Heart left ventricle (tissue), 13 donors: ENCODE data around the gene CAMKMT.

ENCODE experiments used
- POLR2A ChIP-seq, 2 donors: fragments of 450-650 bp; IDR thresholded peaks; one replicate each; pipeline ENCODE4 v1.6.1; 2017; ENCODE audit warnings: antibody characterized with exemption in 2 of 2, mild to moderate bottlenecking in 2 of 2, moderate library complexity in 2 of 2
- TF ChIP-seq, protein P1 (sequence below), 12 donors: fragments of 200-600 bp; sonication (generic) in 4 of 12; IDR thresholded peaks; one replicate each; pipeline versions ENCODE4 v1.5.0 to v1.8.0; 2018 to 2022; ENCODE audit warnings: antibody characterized with exemption in 12 of 12, mild to moderate bottlenecking in 5 of 12
- donor health status: ischemic (EF 13 %, LVEDD 7.1; RV severe dilation, severe dysfunction).
- donor health status: DM: no; HTN: yes; CAD: no.
- donor health status: DM: no; HTN: no; CAD: no.
- donor health status: ischemic (EF 25% LVEDD 6.9; RV normal size, moderate dysfunction).
- donor health status: ischemic (EF 25% LVEDD 5.7; RV mildly dilated, moderate dysfunction).
- donor health status: ischemic (EF 35%, LVEDD 5.7; RV mildly dilated, moderate dysfunction).
- donor health status: nonischemic (EF 11% LVEDD 7.7; RV severe dilation, severe dysfunction).
- donor health status: DM: yes; HTN: yes; CAD: no.
- donor health status: PGD.
- donor health status: ischemic (EF 29% LVEDD 5.4; RV normal size, mild dysfunction).
- donor health status: nonischemic (EF 23%, LVEDD 6.1; RV moderate dilation, normal function).

DNA sequence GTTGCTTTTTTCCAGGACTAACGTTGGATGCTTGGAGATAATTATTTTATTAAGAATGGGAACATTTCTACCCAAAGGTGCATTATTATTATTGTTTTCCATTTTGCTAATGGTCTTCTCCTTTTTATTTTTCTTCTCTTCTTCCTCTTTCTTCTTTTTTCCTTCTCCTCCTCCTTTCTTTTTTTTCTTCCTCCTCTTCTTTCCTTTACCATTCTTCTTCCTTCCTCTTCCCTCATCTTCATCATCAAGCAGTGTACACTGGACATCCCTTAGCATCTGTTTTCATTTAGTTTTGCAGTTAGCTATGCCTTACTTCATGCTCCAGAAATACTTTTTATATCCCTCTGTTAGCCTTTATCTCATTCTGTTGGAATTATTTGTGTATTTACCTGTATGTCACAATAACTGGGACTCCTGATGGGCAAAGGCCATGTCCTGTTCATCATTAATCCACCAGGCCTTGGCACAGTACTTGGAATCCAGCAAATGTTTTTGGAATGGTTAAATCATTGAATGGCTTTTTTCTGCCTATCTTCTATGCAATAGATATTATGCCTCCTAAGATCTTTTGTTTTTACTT lies 162.7 kb downstream of the CAMKMT start:
- TF ChIP-seq, protein P1, sequence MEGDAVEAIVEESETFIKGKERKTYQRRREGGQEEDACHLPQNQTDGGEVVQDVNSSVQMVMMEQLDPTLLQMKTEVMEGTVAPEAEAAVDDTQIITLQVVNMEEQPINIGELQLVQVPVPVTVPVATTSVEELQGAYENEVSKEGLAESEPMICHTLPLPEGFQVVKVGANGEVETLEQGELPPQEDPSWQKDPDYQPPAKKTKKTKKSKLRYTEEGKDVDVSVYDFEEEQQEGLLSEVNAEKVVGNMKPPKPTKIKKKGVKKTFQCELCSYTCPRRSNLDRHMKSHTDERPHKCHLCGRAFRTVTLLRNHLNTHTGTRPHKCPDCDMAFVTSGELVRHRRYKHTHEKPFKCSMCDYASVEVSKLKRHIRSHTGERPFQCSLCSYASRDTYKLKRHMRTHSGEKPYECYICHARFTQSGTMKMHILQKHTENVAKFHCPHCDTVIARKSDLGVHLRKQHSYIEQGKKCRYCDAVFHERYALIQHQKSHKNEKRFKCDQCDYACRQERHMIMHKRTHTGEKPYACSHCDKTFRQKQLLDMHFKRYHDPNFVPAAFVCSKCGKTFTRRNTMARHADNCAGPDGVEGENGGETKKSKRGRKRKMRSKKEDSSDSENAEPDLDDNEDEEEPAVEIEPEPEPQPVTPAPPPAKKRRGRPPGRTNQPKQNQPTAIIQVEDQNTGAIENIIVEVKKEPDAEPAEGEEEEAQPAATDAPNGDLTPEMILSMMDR (IDR thresholded peaks at IDR 0.05) = no peak
- no peak for TF ChIP-seq POLR2A (IDR thresholded peaks at IDR 0.05)
